Karpas-422 (cell line): ENCODE results near the gene SCAI. TPM values are rescaled to one million over a fixed set of nuclear protein-coding genes. Genes with fewer than 3 reads are reported as not detected.

Experiments
- DNase-seq: peaks from one replicate; pipeline ENCODE4 v3.0.0-alpha.2; 2015
- H2AFZ ChIP-seq: fragments of 200-600 bp; sonication (generic); 2 replicates; pipeline ENCODE4 v1.6.1; 2014; ENCODE audit warnings: antibody characterized with exemption, low read length, mixed read lengths
- H3K27ac ChIP-seq: fragments of 200-600 bp; sonication (generic); 2 replicates; pipeline ENCODE4 v1.5.1; 2014; ENCODE audit warnings: mild to moderate bottlenecking, low read length, moderate library complexity
- H3K27me3 ChIP-seq: fragments of 200-600 bp; sonication (generic); 2 replicates; pipeline ENCODE4 v1.6.1; 2014; ENCODE audit warnings: low read length, mixed read lengths
- H3K36me3 ChIP-seq: fragments of 200-600 bp; sonication (generic); 2 replicates; pipeline ENCODE4 v1.6.1; 2014; ENCODE audit warnings: low read length, mixed read lengths; ENCODE audit not compliant: insufficient read depth
- H3K4me1 ChIP-seq: fragments of 200-600 bp; sonication (generic); 2 replicates; pipeline ENCODE4 v1.6.1; 2014; ENCODE audit warnings: mild to moderate bottlenecking, low read length, mixed read lengths
- H3K4me2 ChIP-seq: fragments of 200-600 bp; sonication (generic); 2 replicates; pipeline ENCODE4 v1.6.1; 2014; ENCODE audit warnings: low read length, low read depth, mild to moderate bottlenecking; ENCODE audit not compliant: poor library complexity, severe bottlenecking
- H3K4me3 ChIP-seq: fragments of 200-600 bp; sonication (generic); 2 replicates; pipeline ENCODE4 v1.5.1; 2014; ENCODE audit warnings: mild to moderate bottlenecking, antibody characterized with exemption, low read length, mixed read lengths
- H3K79me2 ChIP-seq: fragments of 200-600 bp; sonication (generic); 2 replicates; pipeline ENCODE4 v1.6.1; 2014; ENCODE audit warnings: mild to moderate bottlenecking, low read length, mixed read lengths
- H3K9ac ChIP-seq: fragments of 200-600 bp; sonication (generic); 2 replicates; pipeline ENCODE4 v1.6.0; 2014; ENCODE audit warnings: low read length
- H3K9me2 ChIP-seq: fragments of 200-600 bp; sonication (generic), shearing (Covaris generic); replicated peaks from 2 replicates; pipeline ENCODE4 v1.6.0; 2014; ENCODE audit warnings: mild to moderate bottlenecking, low read length, moderate library complexity; ENCODE audit not compliant: insufficient read depth
- H3K9me3 ChIP-seq: fragments of 300-700, 200-600 bp; sonication (generic); 2 replicates; pipeline ENCODE4 v1.6.1; 2014; ENCODE audit warnings: low read length, mixed read lengths
- H4K20me1 ChIP-seq: fragments of 200-600 bp; sonication (generic); 2 replicates; pipeline ENCODE4 v1.6.1; 2014; ENCODE audit warnings: mild to moderate bottlenecking, antibody characterized with exemption, low read length, low read depth; ENCODE audit not compliant: insufficient read depth
- total RNA-seq: library from RNA; depleted of rRNA; stranded (reverse); fragments of >200 nt; shearing (Covaris generic); gene quantifications from 2 replicates; pipeline ENCODE4 v1.2.3, GENCODE V29; 2014; ENCODE audit warnings: low replicate concordance

Gene SCAI
- total RNA-seq, 1 experiment from 2014 or later: 35.3 TPM

DNA sequence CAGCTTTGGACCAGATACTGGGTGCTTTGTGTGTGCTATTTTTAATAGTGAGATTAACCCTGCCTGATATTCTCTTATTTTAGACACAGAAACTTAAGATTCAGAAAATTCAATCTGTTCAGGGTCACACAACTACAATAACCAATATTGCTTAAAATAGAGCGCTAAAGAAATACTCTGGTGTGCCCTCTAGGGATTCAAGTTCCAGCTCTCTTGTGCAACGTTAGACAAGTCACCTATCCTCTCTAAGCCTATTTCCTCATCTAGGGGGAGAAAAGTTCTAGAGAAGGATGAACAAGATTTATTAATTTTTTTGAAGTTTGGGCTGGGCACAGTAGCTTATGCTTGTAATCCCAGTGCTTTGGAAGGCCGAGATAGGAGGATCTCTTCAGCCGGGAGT lies 2.1 kb upstream of the SCAI start:
- peak overlapping the region; percentile 43; the same call in 1 of the 2 replicates for H3K27ac ChIP-seq
- no peak overlapping the region for H3K4me3 ChIP-seq
- H3K36me3 ChIP-seq: peaks cover 3% of the 10 kb centered on the region; the same call in 1 of the 2 replicates
- no peak overlapping the region for H3K4me2 ChIP-seq
- H2AFZ ChIP-seq: no peak overlapping the region
- no peaks in the 10 kb centered on the region for H3K9me3 ChIP-seq
- H3K9ac ChIP-seq: no peak overlapping the region
- no peak for DNase-seq
- no peaks in the 10 kb centered on the region for H3K27me3 ChIP-seq
- H3K4me1 ChIP-seq: peaks cover 56% of the 10 kb centered on the region
- no peaks in the 10 kb centered on the region for H4K20me1 ChIP-seq
- H3K9me2 ChIP-seq: no peaks in the 10 kb centered on the region
- H3K79me2 ChIP-seq: peaks cover 25% of the 10 kb centered on the region

GRCh38 chr9:125142560-125143376 lies 560 bp downstream of the SCAI start:
- H3K79me2 ChIP-seq: peaks cover 47% of the 10 kb centered on the region
- peak overlapping the region; percentile 82 for H3K9ac ChIP-seq
- H3K4me2 ChIP-seq: peak overlapping the region; percentile 72
- peak; percentile 48 for DNase-seq
- no peak overlapping the region for H2AFZ ChIP-seq
- H3K4me3 ChIP-seq: peak overlapping the region; percentile 81
- H3K36me3 ChIP-seq: peaks cover 8% of the 10 kb centered on the region; the same call in 1 of the 2 replicates
- H3K27ac ChIP-seq: 0 out of 2 replicates have a peak overlapping the region, but pooled peaks have one; percentile 16
- no peaks in the 10 kb centered on the region for H3K9me2 ChIP-seq
- no peaks in the 10 kb centered on the region for H4K20me1 ChIP-seq
- no peaks in the 10 kb centered on the region for H3K9me3 ChIP-seq
- peaks cover 55% of the 10 kb centered on the region for H3K4me1 ChIP-seq
- H3K27me3 ChIP-seq: no peaks in the 10 kb centered on the region

GRCh38 chr9:125141751-125142150 lies 1.6 kb downstream of the SCAI start:
- no peak overlapping the region for H3K27ac ChIP-seq
- H3K9me3 ChIP-seq: no peaks in the 10 kb centered on the region
- no peak overlapping the region for H2AFZ ChIP-seq
- peaks cover 8% of the 10 kb centered on the region; the same call in 1 of the 2 replicates for H3K36me3 ChIP-seq
- no peaks in the 10 kb centered on the region for H3K9me2 ChIP-seq
- H4K20me1 ChIP-seq: no peaks in the 10 kb centered on the region
- H3K4me1 ChIP-seq: peaks cover 45% of the 10 kb centered on the region
- H3K27me3 ChIP-seq: no peaks in the 10 kb centered on the region
- peak overlapping the region; percentile 72 for H3K4me2 ChIP-seq
- 0 out of 2 replicates have a peak overlapping the region, but pooled peaks have one; percentile 82 for H3K9ac ChIP-seq
- H3K4me3 ChIP-seq: peak overlapping the region; percentile 81; the same call in 1 of the 2 replicates
- no peak for DNase-seq
- H3K79me2 ChIP-seq: peaks cover 57% of the 10 kb centered on the region

- Histone ChIP-seq H3K9me2 (no peaks in the 10 kb centered on the region), H3K9me3 (no peaks in the 10 kb centered on the region), H2AFZ (no peak overlapping the region), H3K27ac (no peak overlapping the region), H3K4me3 (0 out of 2 replicates have a peak overlapping the region, but pooled peaks have one; percentile 81), H3K27me3 (no peaks in the 10 kb centered on the region), H3K79me2 (peaks cover 59% of the 10 kb centered on the region), H4K20me1 (no peaks in the 10 kb centered on the region), H3K4me2 (peak overlapping the region; percentile 72), H3K9ac (no peak overlapping the region), H3K4me1 (peaks cover 40% of the 10 kb centered on the region), H3K36me3 (peaks cover 8% of the 10 kb centered on the region; the same call in 1 of the 2 replicates)
- no peak for DNase-seq
Measured at GRCh38 chr9:125141251-125141650, 2.1 kb downstream of the SCAI start.

GRCh38 chr9:125140576-125140975 lies 2.8 kb downstream of the SCAI start:
- Histone ChIP-seq H3K4me3 (no peak overlapping the region), H3K27me3 (no peaks in the 10 kb centered on the region), H3K9ac (no peak overlapping the region), H4K20me1 (no peaks in the 10 kb centered on the region), H3K27ac (no peak overlapping the region), H3K4me2 (no peak overlapping the region), H2AFZ (no peak overlapping the region), H3K9me3 (no peaks in the 10 kb centered on the region), H3K36me3 (peaks cover 8% of the 10 kb centered on the region; the same call in 1 of the 2 replicates), H3K4me1 (peaks cover 33% of the 10 kb centered on the region), H3K9me2 (no peaks in the 10 kb centered on the region), H3K79me2 (peaks cover 64% of the 10 kb centered on the region)
- no peak for DNase-seq

DNA sequence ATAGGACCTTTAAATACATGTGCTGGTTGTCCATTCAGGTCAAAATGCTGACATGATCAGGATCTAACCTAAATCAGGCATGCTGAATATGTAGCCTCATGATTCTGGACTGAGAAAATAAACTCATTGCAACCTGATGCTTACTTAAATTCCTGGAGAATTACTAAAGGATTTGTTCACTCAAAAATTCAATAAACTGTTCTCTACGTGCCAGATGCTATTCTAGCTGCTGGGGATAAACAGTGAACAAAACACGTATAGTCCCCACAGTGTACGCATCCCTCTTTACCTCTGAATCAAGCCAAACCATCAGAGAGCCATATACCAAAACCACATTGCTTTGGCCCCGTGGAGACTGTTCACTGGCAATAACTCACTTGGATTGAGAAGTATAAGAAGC lies 6.1 kb downstream of the SCAI start:
- H3K27ac ChIP-seq: no peak overlapping the region
- H3K79me2 ChIP-seq: peaks cover 89% of the 10 kb centered on the region

DNA sequence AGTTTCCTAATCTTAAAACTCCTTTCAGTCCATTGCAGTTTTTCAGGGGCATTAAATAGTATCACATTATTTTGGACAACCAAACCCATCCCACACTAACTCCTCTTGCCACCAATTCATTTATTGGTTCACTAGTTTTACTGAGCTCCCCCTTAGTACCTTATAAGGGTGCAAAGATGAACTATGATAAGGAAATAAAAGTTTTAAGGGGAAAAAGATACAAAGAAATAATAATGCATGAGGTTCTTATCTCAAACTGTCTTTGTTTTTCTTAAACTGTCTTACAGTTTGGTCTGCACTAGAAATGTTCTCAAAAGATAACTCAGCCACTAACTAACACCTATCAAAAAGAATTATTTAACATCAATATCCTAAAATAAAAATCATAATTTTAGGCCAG lies 8.4 kb downstream of the SCAI start:
- Histone ChIP-seq H3K27ac (no peak overlapping the region), H3K27me3 (no peaks in the 10 kb centered on the region), H2AFZ (no peak overlapping the region), H3K9me2 (no peaks in the 10 kb centered on the region), H3K9me3 (peaks cover 6% of the 10 kb centered on the region), H3K4me3 (no peak overlapping the region), H3K4me1 (no peaks in the 10 kb centered on the region), H3K36me3 (peaks cover 16% of the 10 kb centered on the region; the same call in 1 of the 2 replicates), H3K79me2 (peaks cover 85% of the 10 kb centered on the region), H3K4me2 (no peak overlapping the region), H4K20me1 (no peaks in the 10 kb centered on the region), H3K9ac (no peak overlapping the region)
- DNase-seq: no peak

More for the DNA sequence above, 6.1 kb downstream of the SCAI start:
- H3K9ac ChIP-seq: no peak overlapping the region
- H3K4me2 ChIP-seq: no peak overlapping the region
- H3K36me3 ChIP-seq: peaks cover 19% of the 10 kb centered on the region
- H4K20me1 ChIP-seq: no peaks in the 10 kb centered on the region
- H2AFZ ChIP-seq: no peak overlapping the region
- peaks cover 6% of the 10 kb centered on the region for H3K9me3 ChIP-seq
- H3K9me2 ChIP-seq: no peaks in the 10 kb centered on the region
- DNase-seq: no peak
- H3K27me3 ChIP-seq: no peaks in the 10 kb centered on the region
- peaks cover 9% of the 10 kb centered on the region for H3K4me1 ChIP-seq
- H3K4me3 ChIP-seq: no peak overlapping the region
